Fibroblast of mammary gland (primary cell): ENCODE data around the gene SLC2A4RG.

Experiments used
- DNase-seq: peaks from one replicate; pipeline ENCODE4 v3.0.0-alpha.2; 2010; ENCODE audit warnings: low read depth
- H3K4me3 ChIP-seq: 2 replicates; pipeline ENCODE4 v1.5.1; 2011; ENCODE audit warnings: low read depth, mild to moderate bottlenecking, low read length, moderate library complexity; ENCODE audit not compliant: control insufficient read depth
- CTCF ChIP-seq: conservative IDR thresholded peaks from 2 replicates; pipeline ENCODE4 v1.5.1; 2011; ENCODE audit warnings: low read depth, low read length, inconsistent platforms; ENCODE audit not compliant: control insufficient read depth, insufficient read depth

The SLC2A4RG gene

GRCh38 chr20:63696628-63697356 is 42.8 kb upstream of the SLC2A4RG start, which contains the start of gene TNFRSF6B:
Gene TNFRSF6B, plus strand, starts transcription at chr20:63696652. Its CDS starts 116 bp downstream, at chr20:63696768.
- no peak for TF ChIP-seq CTCF
- no peak for DNase-seq
- H3K4me3 ChIP-seq, result peak within 1 kb of the TSS; percentile 39

- DNase-seq, result no peak
- H3K4me3 ChIP-seq, result peak overlapping the region; percentile 39
- TF ChIP-seq CTCF, result no peak
These were observed 42.2 kb upstream of the SLC2A4RG start for GRCh38 chr20:63697357-63697867.

GRCh38 chr20:63697868-63698545 is 41.6 kb upstream of the SLC2A4RG start:
- TF ChIP-seq CTCF, result no peak
- DNase-seq, result no peak
- no peak overlapping the region for H3K4me3 ChIP-seq

GRCh38 chr20:63698739-63699465 is 40.7 kb upstream of the SLC2A4RG start:
- H3K4me3 ChIP-seq, result peak overlapping the region; percentile 6
- no peak for TF ChIP-seq CTCF
- peak; percentile 91 for DNase-seq

GRCh38 chr20:63699466-63700198 is 39.9 kb upstream of the SLC2A4RG start:
- no peak for DNase-seq
- no peak for TF ChIP-seq CTCF
- H3K4me3 ChIP-seq, result no peak overlapping the region
